GM21528 (cell line): Measurements from ENCODE around the gene MMP3.

ENCODE experiments used
- ATAC-seq: cut with Tn5 transposase; IDR thresholded peaks from one replicate; pipeline ENCODE4 v1.9.1; 2021; ENCODE audit warnings: mild to moderate bottlenecking, moderate library complexity; ENCODE audit not compliant: unreplicated experiment, low FRiP score

Gene MMP3

DNA sequence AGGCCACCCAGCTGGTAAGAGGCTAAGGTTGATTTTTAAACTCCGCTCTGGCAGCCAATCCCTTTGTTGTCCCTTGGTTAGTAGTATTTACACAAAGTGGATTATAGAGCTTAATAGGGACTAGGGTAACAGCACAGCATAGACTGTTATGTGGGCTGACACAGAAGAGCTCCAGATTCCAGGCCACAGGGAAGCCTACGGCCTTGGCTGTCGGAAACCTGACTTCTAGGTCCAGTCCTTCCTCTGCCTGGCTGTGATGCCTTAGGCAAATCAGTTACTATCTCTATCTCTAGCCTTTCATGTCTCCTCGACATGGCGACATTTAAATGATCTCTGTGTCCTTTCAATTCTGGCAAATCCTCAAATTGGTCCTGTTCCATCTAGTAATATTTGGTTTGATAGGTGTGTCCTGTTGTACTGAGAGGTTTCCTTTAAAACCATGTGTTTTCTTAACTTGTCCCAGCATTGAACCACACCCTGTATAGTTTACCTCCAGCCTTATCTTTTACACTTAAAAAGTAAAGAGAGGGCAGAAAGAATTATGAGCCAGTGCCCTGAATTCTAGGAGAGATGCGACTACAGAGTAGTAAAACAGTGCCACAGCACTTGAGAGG, 49.6 kb downstream of the MMP3 start:
- ATAC-seq, result no peak

DNA sequence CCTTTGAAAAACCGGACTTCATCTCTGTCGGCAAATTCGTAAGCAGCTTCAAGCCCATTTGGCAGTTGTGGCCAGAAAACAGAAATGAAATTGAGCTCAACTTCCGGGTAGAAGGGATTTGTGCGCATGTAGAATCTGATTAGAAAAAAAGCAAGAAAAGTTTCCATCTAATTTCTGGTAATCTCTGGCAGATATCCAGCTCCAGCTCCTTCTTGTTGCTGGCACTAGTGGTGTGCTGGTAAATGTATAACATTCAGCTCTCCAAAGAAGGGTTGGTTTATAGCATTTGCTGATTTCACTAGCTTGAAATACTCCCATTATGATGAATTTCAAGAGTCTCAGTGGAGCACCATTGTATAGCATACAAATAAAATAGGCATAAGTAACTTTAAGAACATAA, 50.8 kb downstream of the MMP3 start:
- ATAC-seq, result no peak

DNA sequence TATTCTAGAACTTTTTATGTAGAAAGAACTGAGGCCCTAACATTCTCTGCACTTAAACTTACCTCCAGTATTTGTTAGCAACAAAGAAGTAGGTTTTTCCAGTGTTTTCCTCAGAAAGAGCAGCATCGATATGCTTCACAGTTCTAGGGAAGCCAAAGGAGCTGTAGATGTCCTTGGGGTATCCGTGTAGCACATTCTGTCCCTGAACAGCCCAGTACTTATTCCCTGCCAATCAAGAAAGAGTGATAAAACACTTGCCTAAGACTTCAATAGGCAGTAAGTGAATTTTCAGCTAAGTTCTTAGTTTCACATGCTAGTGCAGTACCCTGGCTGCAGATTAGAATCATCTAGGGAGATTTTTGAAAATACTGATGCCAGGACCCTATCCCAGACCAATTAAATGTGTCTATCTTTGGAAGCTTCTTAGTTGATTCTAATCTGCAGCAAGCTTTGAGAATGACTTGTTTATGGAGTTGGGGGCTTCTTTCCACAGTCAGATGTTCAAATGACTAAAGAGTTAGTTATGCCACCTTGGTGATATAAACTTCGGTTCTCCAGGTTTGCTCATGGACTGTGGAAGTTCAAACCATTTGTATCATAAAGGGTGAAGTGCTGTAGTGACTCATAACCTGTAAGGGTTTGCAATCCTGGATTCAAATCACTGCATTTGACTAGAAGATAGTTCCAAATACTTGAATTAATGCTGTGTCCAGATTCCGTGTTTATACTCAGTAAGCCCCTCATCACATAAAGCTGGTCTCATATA, 52.0 kb downstream of the MMP3 start:
- no peak for ATAC-seq

GRCh38 chr11:102788334-102788995, 54.9 kb downstream of the MMP3 start:
- ATAC-seq, result no peak
